AG04450 (cell line): ENCODE measurements around the gene SERPINA4. TPM values are rescaled to one million over a fixed set of nuclear protein-coding genes. Genes with fewer than 3 reads are reported as not detected.
A peak's percentile ranks its signal among the peaks of the same experiment; 100 is the strongest.

ENCODE experiments used
- CTCF ChIA-PET: fragments of 300-600, 350-600 bp; formaldehyde crosslinking; extraction: SDS; loops from one replicate; lab custom pipeline; 2022; ENCODE audit warnings: antibody characterized with exemption, inconsistent platforms; lab: Charles Lee
- POLR2A ChIA-PET: fragments of 350-600 bp; formaldehyde crosslinking; extraction: SDS; loops from one replicate; lab custom pipeline; 2021; ENCODE audit warnings: antibody characterized with exemption, inconsistent platforms; lab: Yijun Ruan, JAX
- DNase-seq: peaks from one replicate; pipeline ENCODE4 v3.0.0-alpha.2; 2011; ENCODE audit warnings: low read depth, low spot score
- H3K27ac ChIP-seq: one replicate; pipeline ENCODE4 v1.5.1; 2012; ENCODE audit warnings: low read depth, low read length, control low read depth
- H3K27me3 ChIP-seq: one replicate; pipeline ENCODE4 v1.6.0; 2012; ENCODE audit warnings: low read length; ENCODE audit not compliant: control insufficient read depth, insufficient read depth
- H3K4me3 ChIP-seq: 2 replicates; pipeline ENCODE4 v1.5.1; 2011; ENCODE audit warnings: mild to moderate bottlenecking, low read depth, low read length, control low read depth
- H3K9me3 ChIP-seq: 2 replicates; pipeline ENCODE4 v1.5.1; 2012; ENCODE audit warnings: low read length; ENCODE audit not compliant: control insufficient read depth, insufficient read depth
- polyA plus RNA-seq: library from polyadenylated mRNA; depleted of rRNA; stranded (reverse); fragments of >200 nt; gene quantifications from 2 replicates; pipeline ENCODE4 v1.2.3, GENCODE V29; 2011
- TF ChIP-seq, protein P1 (sequence below): IDR thresholded peaks from 2 replicates; pipeline ENCODE4 v1.5.1; 2011; ENCODE audit warnings: low read depth, low read length, control low read depth, inconsistent platforms

The SERPINA4 gene
- polyA plus RNA-seq, 1 experiment, result not detected

- Histone ChIP-seq H3K9me3 (no peaks in the 10 kb centered on the region), H3K27me3 (no peaks in the 10 kb centered on the region), H3K4me3 (no peak overlapping the region), H3K27ac (no peak overlapping the region)
- ChIA-PET POLR2A (no interaction called here), CTCF (no interaction called here)
- no peak for DNase-seq
- TF ChIP-seq, protein P1, sequence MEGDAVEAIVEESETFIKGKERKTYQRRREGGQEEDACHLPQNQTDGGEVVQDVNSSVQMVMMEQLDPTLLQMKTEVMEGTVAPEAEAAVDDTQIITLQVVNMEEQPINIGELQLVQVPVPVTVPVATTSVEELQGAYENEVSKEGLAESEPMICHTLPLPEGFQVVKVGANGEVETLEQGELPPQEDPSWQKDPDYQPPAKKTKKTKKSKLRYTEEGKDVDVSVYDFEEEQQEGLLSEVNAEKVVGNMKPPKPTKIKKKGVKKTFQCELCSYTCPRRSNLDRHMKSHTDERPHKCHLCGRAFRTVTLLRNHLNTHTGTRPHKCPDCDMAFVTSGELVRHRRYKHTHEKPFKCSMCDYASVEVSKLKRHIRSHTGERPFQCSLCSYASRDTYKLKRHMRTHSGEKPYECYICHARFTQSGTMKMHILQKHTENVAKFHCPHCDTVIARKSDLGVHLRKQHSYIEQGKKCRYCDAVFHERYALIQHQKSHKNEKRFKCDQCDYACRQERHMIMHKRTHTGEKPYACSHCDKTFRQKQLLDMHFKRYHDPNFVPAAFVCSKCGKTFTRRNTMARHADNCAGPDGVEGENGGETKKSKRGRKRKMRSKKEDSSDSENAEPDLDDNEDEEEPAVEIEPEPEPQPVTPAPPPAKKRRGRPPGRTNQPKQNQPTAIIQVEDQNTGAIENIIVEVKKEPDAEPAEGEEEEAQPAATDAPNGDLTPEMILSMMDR, result no peak
Measured at GRCh38 chr14:94596361-94596760, 35.1 kb downstream of the SERPINA4 start.

GRCh38 chr14:94597788-94598187 lies 36.5 kb downstream of the SERPINA4 start:
- ChIA-PET POLR2A (no interaction called here), CTCF (interaction anchor here (0.8 to 1.2 kb wide), 2 partner anchors 111 to 164 kb away, joined by 3 read pairs; no protein-coding TSS in a partner anchor)

DNA sequence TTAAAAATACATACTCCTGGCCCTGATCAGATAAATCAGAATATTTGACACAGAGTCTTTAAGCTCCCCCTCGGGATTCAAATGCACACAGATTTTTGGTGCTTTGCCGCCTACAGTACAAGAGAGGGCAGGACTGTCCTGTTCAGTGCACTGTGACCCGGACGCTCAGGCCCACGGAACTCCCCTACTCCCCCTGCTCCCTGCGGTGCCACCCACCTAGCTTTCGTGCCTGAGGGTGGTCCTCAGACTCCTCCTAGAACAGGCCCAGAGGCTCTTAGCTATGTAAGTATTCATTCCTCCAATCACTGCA lies 37.2 kb downstream of the SERPINA4 start:
- Histone ChIP-seq H3K27ac (peak overlapping the region; percentile 96), H3K9me3 (no peaks in the 10 kb centered on the region), H3K27me3 (no peaks in the 10 kb centered on the region), H3K4me3 (no peak overlapping the region)
- CTCF ChIA-PET, result interaction anchor here (0.6 to 1.2 kb wide), 3 partner anchors 112 to 1919 kb away, joined by 3 to 7 read pairs (median 3); no protein-coding TSS in a partner anchor
- no peak for DNase-seq
- POLR2A ChIA-PET, result no interaction called here
- TF ChIP-seq, protein P1, result no peak

More at GRCh38 chr14:94597788-94598187, 36.5 kb downstream of the SERPINA4 start:
- no peak overlapping the region for H3K27ac ChIP-seq
- TF ChIP-seq, protein P1, result no peak
- H3K9me3 ChIP-seq, result no peaks in the 10 kb centered on the region
- DNase-seq, result no peak
- H3K27me3 ChIP-seq, result no peaks in the 10 kb centered on the region
- no peak overlapping the region for H3K4me3 ChIP-seq

DNA sequence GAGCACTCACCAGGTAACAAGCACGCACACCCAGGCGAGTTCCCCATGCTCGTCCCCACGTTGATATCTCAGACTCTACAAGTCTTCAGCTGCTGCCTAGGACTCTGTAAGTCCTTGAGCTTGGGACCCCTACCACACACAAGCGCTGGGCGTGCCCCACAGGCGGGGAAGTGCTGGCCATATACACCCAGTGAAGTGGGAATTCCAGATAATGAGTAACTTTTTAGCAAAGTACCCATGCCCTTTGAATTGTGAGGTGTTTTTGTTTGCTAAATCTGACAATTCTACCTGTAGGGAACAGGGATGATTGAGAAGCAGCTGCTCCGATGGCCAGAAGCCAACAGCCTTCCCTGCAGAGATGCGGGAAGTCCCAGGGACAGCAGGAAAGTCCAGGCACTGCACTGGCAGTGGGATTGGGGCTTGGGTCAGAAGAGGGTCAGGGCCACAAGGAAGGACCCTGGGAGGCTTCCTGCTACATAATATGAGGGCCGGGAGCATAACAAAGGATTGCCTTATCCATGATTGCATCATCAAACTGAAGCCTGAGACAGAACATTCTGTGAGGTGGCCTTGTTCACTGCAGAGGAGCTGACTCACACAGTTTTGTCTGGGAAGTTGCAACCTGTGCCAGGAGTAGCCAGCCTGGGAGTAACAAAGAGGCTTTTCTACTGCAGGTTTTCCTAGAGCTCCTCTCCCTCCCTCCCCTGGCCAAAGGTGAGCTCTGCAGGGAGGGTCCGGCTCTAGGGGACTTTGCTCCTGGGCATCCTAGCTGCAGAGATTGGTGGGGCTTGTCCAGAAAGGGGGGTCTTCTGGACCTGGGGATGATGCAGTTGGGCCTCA lies 37.8 kb downstream of the SERPINA4 start:
- peak overlapping the region; percentile 96 for H3K27ac ChIP-seq
- no peak overlapping the region for H3K4me3 ChIP-seq
- peak; percentile 89 for DNase-seq
- ChIA-PET POLR2A (interaction anchor here (0.9 to 1.6 kb wide), 2 partner anchors 12 to 84 kb away, joined by 3 read pairs; no protein-coding TSS in a partner anchor), CTCF (interaction anchor here (0.6 to 0.9 kb wide), 2 partner anchors 15 to 1918 kb away, joined by 3 to 7 read pairs; no protein-coding TSS in a partner anchor)
- no peaks in the 10 kb centered on the region for H3K27me3 ChIP-seq
- TF ChIP-seq, protein P1, result no peak
- no peaks in the 10 kb centered on the region for H3K9me3 ChIP-seq

DNA sequence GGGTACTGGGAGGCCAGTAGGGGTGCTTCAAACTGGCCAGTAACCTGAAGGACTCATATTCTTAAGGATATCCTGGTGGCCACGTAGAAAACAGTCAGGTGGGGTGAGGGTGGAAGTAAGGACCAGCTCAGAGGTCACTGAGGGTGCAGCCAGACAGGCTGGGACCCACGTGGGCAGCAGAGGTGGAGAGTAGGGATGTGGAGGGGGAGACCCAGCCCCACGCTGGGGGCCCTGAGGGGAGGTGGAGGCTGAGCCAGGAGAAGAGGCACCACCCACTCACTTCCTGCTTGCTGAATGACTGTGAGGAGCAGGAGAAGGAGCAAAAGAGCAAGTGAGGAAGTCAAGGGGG lies 38.4 kb downstream of the SERPINA4 start:
- ChIA-PET POLR2A (interaction anchor here (0.9 to 1.6 kb wide), 2 partner anchors 11 to 83 kb away, joined by 3 read pairs; no protein-coding TSS in a partner anchor), CTCF (interaction anchor here (0.9 to 1.0 kb wide), 2 partner anchors 15 to 51 kb away, joined by 3 read pairs; no protein-coding TSS in a partner anchor)
- H3K27ac ChIP-seq, result peak overlapping the region; percentile 96
- no peak for DNase-seq
- no peaks in the 10 kb centered on the region for H3K9me3 ChIP-seq
- no peaks in the 10 kb centered on the region for H3K27me3 ChIP-seq
- TF ChIP-seq, protein P1, result no peak
- H3K4me3 ChIP-seq, result no peak overlapping the region
